ENCODE measurements around the gene HLF.

GRCh38 chr17:55348749-55349354 is 84.1 kb downstream of the HLF start:
- peak; percentile 83 for TF ChIP-seq CTCF (IDR thresholded peaks at IDR 0.05; ENCODE audit: low read length)
- no peak for TF ChIP-seq EZH2phosphoT487 (IDR thresholded peaks at IDR 0.05; ENCODE audit: low read length)

Data from MM.1S (cell line).